Lower leg skin (tissue), 3 donors: Measurements from ENCODE around the gene VGF.

ENCODE experiments used
- POLR2A ChIP-seq, 2 donors: fragments of 450-650 bp; IDR thresholded peaks; one replicate each; pipeline ENCODE4 v1.6.1; 2016 to 2017; ENCODE audit warnings: antibody characterized with exemption in 2 of 2, mild to moderate bottlenecking in 1 of 2, moderate library complexity in 1 of 2
- TF ChIP-seq, protein P1 (sequence below), 3 donors: fragments of 450-650 bp; IDR thresholded peaks; one replicate each; pipeline ENCODE4 v1.5.1; 2016; ENCODE audit warnings: antibody characterized with exemption in 3 of 3, mild to moderate bottlenecking in 3 of 3, moderate library complexity in 2 of 3

DNA sequence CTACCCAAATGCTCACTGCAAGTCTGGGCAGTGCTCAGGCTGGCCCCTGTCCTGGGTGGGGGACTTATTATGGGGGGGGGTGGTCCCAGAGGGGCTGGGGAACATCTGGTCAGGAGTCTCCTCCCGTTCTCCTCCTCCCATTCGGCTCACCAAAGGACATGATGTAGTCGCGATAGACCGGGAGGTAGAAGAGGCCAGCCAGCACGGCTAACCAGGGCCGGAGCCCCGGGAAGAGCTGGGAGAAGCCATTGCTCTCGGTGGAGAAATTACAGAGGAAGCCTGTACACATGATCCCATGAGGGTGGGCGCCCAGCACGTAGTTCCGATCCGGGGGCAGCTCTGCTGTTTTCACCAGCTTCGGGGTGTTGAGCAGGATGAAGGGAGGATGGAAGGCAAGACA lies 33.1 kb upstream of the VGF start:
- TF ChIP-seq POLR2A (IDR thresholded peaks at IDR 0.05): no peak
- TF ChIP-seq, protein P1, sequence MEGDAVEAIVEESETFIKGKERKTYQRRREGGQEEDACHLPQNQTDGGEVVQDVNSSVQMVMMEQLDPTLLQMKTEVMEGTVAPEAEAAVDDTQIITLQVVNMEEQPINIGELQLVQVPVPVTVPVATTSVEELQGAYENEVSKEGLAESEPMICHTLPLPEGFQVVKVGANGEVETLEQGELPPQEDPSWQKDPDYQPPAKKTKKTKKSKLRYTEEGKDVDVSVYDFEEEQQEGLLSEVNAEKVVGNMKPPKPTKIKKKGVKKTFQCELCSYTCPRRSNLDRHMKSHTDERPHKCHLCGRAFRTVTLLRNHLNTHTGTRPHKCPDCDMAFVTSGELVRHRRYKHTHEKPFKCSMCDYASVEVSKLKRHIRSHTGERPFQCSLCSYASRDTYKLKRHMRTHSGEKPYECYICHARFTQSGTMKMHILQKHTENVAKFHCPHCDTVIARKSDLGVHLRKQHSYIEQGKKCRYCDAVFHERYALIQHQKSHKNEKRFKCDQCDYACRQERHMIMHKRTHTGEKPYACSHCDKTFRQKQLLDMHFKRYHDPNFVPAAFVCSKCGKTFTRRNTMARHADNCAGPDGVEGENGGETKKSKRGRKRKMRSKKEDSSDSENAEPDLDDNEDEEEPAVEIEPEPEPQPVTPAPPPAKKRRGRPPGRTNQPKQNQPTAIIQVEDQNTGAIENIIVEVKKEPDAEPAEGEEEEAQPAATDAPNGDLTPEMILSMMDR (IDR thresholded peaks at IDR 0.05): no peak
